NCI-H748 (cell line): ENCODE results near the gene FAM193B.

Experiments
- DNase-seq: peaks from one replicate; lab custom pipeline; 2025; ENCODE audit not compliant: unreplicated experiment; lab: John Stamatoyannopoulos, UW

FAM193B gene

DNA sequence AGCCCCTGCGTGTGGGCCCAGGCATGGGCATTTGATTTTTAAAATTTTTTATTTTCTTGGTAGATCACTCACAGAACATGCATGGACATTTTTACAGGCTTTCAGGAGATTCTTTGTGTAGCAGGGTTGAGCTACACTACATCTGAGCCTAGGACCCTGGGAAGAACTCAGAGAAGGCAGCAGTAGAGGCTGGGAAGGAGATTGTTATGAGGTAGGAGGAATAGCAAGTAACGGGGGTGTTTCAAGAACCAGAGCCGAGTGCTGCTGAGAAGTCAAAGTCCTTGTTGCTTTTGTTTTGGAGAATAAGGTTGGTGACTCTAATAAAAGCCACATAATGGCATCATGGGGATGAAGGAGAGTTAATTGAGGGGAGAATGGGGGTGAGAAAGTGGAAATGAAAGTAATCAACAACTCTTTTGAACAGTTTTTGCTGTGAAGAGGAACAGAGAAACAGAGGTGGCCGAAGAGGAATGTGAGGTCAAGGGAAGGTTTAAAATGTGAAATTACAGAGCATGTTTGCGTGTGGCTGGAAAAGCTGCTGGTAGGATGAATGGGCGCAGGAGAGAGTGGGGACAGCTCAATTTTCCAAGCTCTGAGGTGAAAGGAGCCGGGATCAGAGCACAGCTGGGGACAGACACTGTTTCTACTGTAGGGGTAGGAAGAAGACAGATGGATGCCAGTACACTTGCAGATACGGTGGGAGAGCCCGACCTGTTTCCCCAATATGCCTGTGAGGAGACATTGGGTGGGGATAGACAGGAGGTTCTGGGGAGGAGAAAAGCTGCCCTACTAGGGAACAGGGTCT, 52.3 kb downstream of the FAM193B start:
- no peak for DNase-seq

- peak; percentile 81 for DNase-seq
Measured at GRCh38 chr5:177500685-177501522, 53.5 kb downstream of the FAM193B start.

GRCh38 chr5:177499842-177500241, 54.5 kb downstream of the FAM193B start:
- no peak for DNase-seq

GRCh38 chr5:177498013-177498787, 56.2 kb downstream of the FAM193B start:
- peak; percentile 72 for DNase-seq

GRCh38 chr5:177497292-177498012, 56.9 kb downstream of the FAM193B start, which contains the start of gene PDLIM7:
PDLIM7 (minus strand) TSS chr5:177497604; CDS start chr5:177496512, 1,092 bp downstream.
- DNase-seq: peak; percentile 96

GRCh38 chr5:177496727-177497291, 57.6 kb downstream of the FAM193B start:
- DNase-seq: peak; percentile 92

GRCh38 chr5:177496070-177496726, 58.2 kb downstream of the FAM193B start:
- no peak for DNase-seq

DNA sequence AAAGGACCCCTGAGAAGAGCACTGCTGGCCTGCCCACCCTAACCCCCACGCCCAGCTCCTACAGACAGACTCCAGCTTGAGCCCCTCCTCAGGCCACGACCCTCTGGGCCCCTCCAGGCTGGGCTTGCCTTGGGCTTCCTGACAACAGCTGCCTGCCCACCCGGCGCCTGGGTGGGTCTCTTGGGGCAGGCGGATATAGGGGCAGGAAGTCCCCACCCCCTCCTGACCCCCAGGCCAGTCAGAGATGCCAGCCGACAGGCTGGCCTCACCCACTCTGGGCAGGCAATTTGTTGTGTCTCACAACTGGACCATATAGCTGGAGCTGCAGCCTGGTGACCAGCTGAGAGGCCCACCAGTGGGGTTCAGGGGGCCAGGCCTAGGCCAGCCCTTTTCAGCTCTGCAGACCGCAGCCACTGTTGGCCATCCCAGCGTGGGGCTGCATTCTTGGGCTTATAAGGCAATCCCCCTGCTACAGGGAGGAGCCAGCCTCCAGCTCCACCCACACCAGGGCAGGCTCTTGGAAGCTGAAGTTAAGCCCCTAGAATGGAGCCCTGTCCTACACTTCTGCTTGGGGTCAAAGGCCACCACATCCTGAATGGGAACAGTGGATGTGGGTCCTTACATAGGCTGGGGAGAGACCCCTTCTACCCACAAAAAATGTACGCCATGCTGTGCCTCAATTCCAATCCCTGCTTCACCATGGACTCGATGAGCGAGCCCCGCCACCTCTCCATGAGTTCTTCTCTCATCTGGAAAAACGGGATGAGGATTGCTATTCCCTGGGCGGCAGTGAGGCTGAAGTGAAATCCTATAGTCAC, 58.9 kb downstream of the FAM193B start:
- no peak for DNase-seq

- DNase-seq: no peak
Measured at GRCh38 chr5:177494346-177495195, 59.8 kb downstream of the FAM193B start.

GRCh38 chr5:177493795-177494345, 60.5 kb downstream of the FAM193B start:
- no peak for DNase-seq

- DNase-seq: no peak
Measured at GRCh38 chr5:177492841-177493240, 61.5 kb downstream of the FAM193B start.

DNA sequence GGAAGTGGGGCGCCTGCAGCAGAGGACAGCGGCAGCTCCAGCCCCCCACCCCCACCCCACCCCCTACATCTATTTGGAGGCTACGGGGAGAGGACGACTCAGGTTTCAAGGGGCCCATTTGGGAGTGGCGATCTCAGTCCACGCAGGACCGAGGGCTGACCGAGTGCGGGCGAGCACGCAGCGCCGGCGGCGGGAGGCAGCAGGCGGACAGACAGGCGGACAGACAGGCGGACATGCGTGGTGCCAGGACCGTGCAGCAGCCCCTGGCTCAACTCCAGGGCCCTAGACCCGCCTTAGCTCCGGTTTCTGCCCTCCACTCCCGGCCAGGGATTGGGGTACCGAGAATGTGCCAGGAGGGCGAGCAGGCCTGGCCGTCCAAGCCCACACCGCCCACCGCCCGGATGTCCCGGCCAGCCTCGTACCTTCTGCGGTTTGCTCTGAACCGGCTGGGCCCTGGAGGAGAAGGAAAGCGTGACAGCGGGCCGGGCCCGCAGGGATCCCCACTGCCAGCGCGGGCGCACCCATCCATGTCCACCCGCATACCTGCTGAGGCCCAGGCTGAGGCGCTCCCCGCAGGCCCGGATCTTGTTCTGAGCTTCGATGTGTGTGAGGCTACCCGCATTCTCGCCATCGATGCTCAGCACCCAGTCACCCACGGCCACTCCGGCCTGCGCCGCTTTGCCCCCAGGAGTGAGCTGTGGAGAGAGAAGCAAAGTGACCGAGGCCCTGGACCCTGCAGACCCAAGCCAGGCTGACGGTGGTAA, 62.2 kb downstream of the FAM193B start:
- no peak for DNase-seq

DNA sequence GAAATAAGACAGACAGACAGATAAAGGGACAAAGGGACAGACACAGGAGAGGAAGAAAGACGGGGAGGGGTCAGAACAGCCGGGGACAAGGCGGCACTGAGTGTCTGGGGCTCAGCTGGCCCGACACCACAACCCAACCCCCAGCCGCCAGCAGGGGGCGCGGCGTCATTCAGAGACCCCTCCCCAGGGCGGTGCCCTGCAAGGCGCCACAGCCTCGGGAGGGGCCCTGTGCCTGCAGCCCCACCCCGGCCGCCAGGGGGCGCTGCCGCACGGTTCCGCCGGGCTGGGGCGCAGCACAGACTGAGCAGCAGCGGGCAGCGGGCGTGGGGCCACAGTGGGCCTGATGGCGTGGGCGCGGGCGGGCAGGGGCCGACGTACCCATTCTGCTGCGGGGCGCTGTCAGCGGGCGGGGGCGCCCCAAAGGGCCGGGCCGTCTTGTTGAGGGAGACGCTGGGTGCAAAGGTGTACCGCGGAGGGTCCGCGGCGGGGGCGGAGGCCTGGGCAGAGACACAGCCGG, 62.9 kb downstream of the FAM193B start:
- peak; percentile 15 for DNase-seq

GRCh38 chr5:177490992-177491391, 63.4 kb downstream of the FAM193B start:
- DNase-seq: no peak

GRCh38 chr5:177490311-177490991, 63.9 kb downstream of the FAM193B start:
- no peak for DNase-seq

DNA sequence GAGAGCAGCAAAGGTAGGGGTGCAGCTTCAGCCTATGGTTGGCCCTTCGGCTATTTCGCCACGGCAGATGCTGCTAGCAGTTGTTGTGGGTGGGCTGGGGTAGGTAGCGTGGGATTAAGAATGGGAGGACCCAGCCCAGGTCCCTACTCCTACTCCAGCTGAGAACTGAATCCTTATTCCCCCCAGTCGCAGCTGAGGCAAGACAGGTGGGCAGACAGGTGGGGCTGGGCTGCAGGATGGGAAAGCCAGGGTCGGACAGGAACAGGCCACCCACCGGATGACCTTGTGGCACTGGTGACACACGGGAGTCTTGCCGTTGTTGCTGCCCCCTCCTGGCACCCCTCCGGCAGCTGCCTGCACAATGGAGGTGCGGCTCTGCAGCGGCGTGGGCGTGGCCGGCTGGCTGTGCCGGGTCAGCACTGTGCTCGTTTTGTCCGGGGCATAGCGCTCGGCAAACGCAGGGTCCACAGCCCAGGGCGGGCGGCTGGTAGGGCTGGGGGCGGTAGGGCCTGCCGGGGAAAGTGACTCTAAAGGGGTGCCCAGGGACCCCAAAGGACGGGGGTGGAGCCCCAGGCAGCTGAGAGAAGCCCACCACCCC, 65.1 kb downstream of the FAM193B start:
- peak; percentile 21 for DNase-seq
